Measurements from ENCODE around the gene TMEM94.
A peak's percentile ranks its signal among the peaks of the same experiment; 100 is the strongest.
"Not testable (repeated sequence)": the region's sequence is repeated elsewhere in the genome, so short reads cannot be mapped to it uniquely, and the experiment has no call there.

The TMEM94 gene

DNA sequence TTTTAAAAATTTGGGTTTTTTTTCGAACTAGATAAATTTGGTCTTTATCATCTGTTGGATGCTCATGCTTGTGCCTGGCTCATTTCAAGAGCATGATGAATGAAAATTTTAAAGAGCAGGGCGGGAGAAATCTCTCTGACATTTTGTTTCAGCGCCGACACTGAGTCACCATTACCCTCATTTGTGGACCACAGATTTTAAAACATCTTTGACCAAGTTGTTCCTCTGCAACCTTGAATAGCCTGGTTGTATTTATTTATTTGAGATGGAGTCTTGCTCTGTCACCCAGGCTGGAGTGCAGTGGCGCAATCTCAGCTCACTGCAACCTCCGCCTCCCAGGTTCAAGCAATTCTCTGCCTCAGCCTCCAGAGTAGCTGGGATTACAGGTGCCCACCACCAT, 22.0 kb upstream of the TMEM94 start:
- H3K9ac ChIP-seq (ENCODE audit: low read depth, low read length); H3K36me3 ChIP-seq (ENCODE audit: insufficient read depth, low read length); H3K4me1 ChIP-seq (ENCODE audit: insufficient read depth, low read length); H3K9me3 ChIP-seq (ENCODE audit: control insufficient read depth, insufficient read depth, low read length): not testable (repeated sequence)

- H3K4me1 ChIP-seq (ENCODE audit: insufficient read depth, low read length); H3K9me3 ChIP-seq (ENCODE audit: control insufficient read depth, insufficient read depth, low read length); H3K9ac ChIP-seq (ENCODE audit: low read depth, low read length); H3K36me3 ChIP-seq (ENCODE audit: insufficient read depth, low read length): not testable (repeated sequence)
Measured at GRCh38 chr17:75437404-75437803, 19.0 kb upstream of the TMEM94 start.

- peaks cover 1% of the 10 kb centered on the region; the same call in 1 of the 2 replicates for H3K4me1 ChIP-seq (ENCODE audit: insufficient read depth, low read length)
- no peaks in the 10 kb centered on the region for H3K36me3 ChIP-seq (ENCODE audit: insufficient read depth, low read length)
- no peaks in the 10 kb centered on the region for H3K9me3 ChIP-seq (ENCODE audit: control insufficient read depth, insufficient read depth, low read length)
- H3K9ac ChIP-seq (ENCODE audit: low read depth, low read length), result no peak overlapping the region
Measured at GRCh38 chr17:75439287-75439686, 17.1 kb upstream of the TMEM94 start.

DNA sequence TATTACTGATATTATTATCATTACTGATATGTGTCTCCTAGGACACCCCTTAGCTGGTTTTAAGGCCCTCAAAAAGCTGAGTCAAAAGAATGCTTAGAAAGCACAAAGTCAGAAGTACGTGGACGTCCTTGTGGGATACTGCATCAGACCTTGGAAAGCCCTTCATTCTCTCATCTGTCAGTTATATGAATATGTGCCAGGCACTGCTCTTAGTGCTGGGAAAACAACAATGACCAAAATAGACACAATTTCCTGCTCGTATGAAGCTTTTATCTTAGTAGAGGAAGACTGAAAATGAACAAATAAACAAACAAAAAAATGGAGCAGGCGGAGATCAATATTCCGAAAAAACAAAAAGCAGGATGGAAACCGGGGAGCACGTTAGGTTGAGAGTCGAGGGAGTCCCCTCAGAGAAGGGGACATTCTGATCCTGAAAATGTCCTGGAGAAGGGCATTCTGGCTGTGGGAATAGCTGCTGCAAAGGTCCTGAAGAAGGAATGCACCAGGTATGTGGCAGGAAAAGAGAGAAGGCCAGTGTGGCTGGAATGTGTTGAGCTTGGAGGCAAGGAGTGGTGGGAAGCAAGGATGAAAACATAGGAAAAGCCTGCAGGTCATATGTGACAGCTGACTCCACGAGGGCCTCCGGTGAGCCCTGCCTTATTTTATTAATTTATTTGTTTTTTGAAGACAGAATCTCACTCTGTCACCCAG, 15.5 kb upstream of the TMEM94 start:
- no peaks in the 10 kb centered on the region for H3K36me3 ChIP-seq (ENCODE audit: insufficient read depth, low read length)
- H3K9ac ChIP-seq (ENCODE audit: low read depth, low read length), result no peak overlapping the region
- H3K9me3 ChIP-seq (ENCODE audit: control insufficient read depth, insufficient read depth, low read length), result no peaks in the 10 kb centered on the region
- peaks cover 3% of the 10 kb centered on the region; the same call in 1 of the 2 replicates for H3K4me1 ChIP-seq (ENCODE audit: insufficient read depth, low read length)

DNA sequence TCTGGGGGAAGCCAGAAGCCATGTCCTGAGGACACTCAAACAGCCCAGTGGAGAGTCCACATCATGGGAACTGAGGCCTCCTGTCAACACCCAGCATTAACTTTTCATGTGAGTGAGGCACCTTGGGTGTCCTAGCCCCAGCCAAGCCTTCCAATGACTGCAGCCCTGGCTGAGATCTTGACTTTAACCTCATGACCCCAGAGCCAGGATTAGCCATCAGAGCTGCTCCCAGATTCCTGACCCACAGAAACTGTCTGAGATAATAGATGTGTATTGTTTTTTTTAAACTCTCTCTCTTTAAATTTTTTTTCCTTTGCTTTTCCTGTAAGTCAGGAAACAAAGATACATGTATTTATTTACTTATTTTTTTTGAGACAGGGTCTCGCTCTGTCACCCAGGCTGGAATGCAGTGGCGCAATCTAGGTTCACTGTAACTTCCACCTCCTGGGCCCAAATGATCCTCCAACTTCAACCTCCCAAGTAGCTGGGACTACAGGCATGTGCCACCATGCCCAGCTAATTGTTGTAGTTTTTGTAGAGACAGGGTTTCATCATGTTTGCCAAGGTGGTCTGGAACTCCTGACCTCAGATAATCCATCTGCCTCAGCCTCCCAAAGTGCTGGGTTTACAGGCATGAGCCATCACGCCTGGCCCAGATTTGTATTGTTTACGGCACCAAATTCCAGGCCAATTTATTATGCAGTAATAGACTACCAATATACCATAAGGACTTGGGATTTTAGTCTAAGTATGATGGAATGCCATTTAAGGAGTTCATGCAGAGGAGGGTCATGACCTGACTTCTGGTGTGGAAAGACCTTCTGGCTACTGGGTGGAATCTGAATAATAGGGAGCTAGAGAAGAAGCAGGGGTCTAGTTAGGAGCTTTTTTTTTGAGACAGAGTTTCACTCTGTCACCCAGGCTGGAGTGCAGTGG, 14.0 kb upstream of the TMEM94 start:
- Histone ChIP-seq H3K9me3 (ENCODE audit: control insufficient read depth, insufficient read depth, low read length) (no peaks in the 10 kb centered on the region), H3K36me3 (ENCODE audit: insufficient read depth, low read length) (no peaks in the 10 kb centered on the region), H3K4me1 (ENCODE audit: insufficient read depth, low read length) (peaks cover 3% of the 10 kb centered on the region; the same call in 1 of the 2 replicates), H3K9ac (ENCODE audit: low read depth, low read length) (no peak overlapping the region)

- no peaks in the 10 kb centered on the region for H3K9me3 ChIP-seq (ENCODE audit: control insufficient read depth, insufficient read depth, low read length)
- H3K36me3 ChIP-seq (ENCODE audit: insufficient read depth, low read length), result no peaks in the 10 kb centered on the region
- H3K4me1 ChIP-seq (ENCODE audit: insufficient read depth, low read length), result peaks cover 3% of the 10 kb centered on the region; the same call in 1 of the 2 replicates
- no peak overlapping the region for H3K9ac ChIP-seq (ENCODE audit: low read depth, low read length)
Measured at GRCh38 chr17:75445296-75445695, 11.1 kb upstream of the TMEM94 start.

DNA sequence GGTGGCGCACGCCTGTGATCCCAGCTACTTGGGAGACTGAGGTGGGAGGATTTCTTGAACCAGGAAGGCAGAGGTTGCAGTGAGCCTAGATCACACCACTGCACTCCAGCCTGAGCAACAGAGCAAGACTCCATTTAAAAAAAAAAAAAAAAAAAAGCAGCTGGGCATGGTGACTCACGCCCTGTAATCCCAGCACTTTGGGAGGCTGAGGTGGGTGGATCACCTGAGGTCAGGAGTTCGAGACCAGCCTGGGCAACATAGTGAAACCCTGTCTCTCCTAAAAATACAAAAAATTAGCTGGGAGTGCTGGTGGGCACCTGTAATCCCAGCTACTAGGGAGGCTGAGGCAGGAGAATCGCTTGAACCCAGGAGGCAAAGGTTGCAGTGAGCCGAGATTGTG, 10.5 kb upstream of the TMEM94 start:
- not testable (repeated sequence) for H3K9me3 ChIP-seq (ENCODE audit: control insufficient read depth, insufficient read depth, low read length); H3K4me1 ChIP-seq (ENCODE audit: insufficient read depth, low read length); H3K36me3 ChIP-seq (ENCODE audit: insufficient read depth, low read length); H3K9ac ChIP-seq (ENCODE audit: low read depth, low read length)

GRCh38 chr17:75447951-75448856, 8.2 kb upstream of the TMEM94 start:
- Histone ChIP-seq H3K9me3 (ENCODE audit: control insufficient read depth, insufficient read depth, low read length) (no peaks in the 10 kb centered on the region), H3K36me3 (ENCODE audit: insufficient read depth, low read length) (no peaks in the 10 kb centered on the region), H3K4me1 (ENCODE audit: insufficient read depth, low read length) (peaks cover 3% of the 10 kb centered on the region; the same call in 1 of the 2 replicates), H3K9ac (ENCODE audit: low read depth, low read length) (no peak overlapping the region)

DNA sequence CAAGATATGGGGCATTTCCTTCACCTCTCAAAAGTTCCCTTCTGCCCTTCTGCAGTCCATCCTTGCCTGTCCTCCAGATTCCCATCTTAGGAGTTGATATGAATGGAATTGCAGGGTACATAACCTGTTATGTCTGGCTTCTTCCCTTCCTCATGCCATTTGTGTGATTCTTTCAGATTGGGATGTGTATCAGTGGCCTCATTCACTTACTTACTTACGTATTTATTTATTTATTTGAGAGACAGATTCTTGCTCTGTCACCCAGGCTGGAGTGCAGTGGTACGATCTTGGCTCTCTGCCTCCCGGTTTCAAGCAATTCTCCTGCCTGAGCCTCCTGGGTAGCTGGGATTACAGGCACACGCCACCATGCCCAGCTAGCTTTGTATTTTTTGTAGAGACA, 6.2 kb upstream of the TMEM94 start:
- no peaks in the 10 kb centered on the region for H3K9me3 ChIP-seq (ENCODE audit: control insufficient read depth, insufficient read depth, low read length)
- no peaks in the 10 kb centered on the region for H3K36me3 ChIP-seq (ENCODE audit: insufficient read depth, low read length)
- H3K9ac ChIP-seq (ENCODE audit: low read depth, low read length), result no peak overlapping the region
- H3K4me1 ChIP-seq (ENCODE audit: insufficient read depth, low read length), result no peaks in the 10 kb centered on the region

GRCh38 chr17:75454193-75454592, 2.2 kb upstream of the TMEM94 start:
- Histone ChIP-seq H3K36me3 (ENCODE audit: insufficient read depth, low read length) (no peaks in the 10 kb centered on the region), H3K9ac (ENCODE audit: low read depth, low read length) (no peak overlapping the region), H3K9me3 (ENCODE audit: control insufficient read depth, insufficient read depth, low read length) (no peaks in the 10 kb centered on the region), H3K4me1 (ENCODE audit: insufficient read depth, low read length) (peaks cover 12% of the 10 kb centered on the region)

- H3K36me3 ChIP-seq (ENCODE audit: insufficient read depth, low read length); H3K9ac ChIP-seq (ENCODE audit: low read depth, low read length); H3K9me3 ChIP-seq (ENCODE audit: control insufficient read depth, insufficient read depth, low read length): not testable (repeated sequence)
- peaks cover 12% of the 10 kb centered on the region for H3K4me1 ChIP-seq (ENCODE audit: insufficient read depth, low read length)
Measured at GRCh38 chr17:75454672-75455071, 1.8 kb upstream of the TMEM94 start.

GRCh38 chr17:75456039-75456416, 407 bp upstream of the TMEM94 start:
- Histone ChIP-seq H3K36me3 (ENCODE audit: insufficient read depth, low read length) (no peaks in the 10 kb centered on the region), H3K9ac (ENCODE audit: low read depth, low read length) (peak overlapping the region; percentile 91), H3K9me3 (ENCODE audit: control insufficient read depth, insufficient read depth, low read length) (no peaks in the 10 kb centered on the region), H3K4me1 (ENCODE audit: insufficient read depth, low read length) (peaks cover 12% of the 10 kb centered on the region)

DNA sequence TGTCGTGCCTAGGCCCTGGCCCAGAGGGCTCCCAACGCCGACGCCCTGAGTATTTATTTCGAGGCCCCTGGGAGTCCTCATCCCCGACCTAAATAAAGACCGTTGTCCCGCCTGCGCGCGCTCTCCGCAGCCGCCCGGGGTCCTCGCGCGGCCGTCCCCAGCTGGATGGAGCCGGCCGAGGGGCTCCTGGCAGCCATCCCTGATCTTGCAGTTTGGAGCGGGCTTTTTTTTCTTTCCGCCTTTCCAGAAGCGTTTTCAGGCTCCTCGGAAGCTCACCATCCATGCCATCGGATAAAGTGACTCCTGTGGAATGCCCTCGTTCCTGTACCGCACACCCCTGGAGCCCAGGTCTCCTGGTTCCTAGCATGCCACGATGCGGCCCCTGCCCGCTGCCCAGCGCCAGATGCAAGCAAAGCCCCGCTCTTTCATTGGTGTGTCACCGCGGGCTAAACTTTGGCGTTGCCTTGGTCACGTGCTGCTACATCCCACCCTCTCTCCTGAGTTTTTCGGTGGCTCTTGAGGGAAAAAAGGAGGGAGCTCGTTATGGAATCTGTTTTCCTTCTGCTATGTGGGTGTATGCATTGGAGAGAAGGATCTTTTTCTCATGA, 716 bp downstream of the TMEM94 start:
- H3K4me1 ChIP-seq (ENCODE audit: insufficient read depth, low read length), result peaks cover 12% of the 10 kb centered on the region
- no peaks in the 10 kb centered on the region for H3K36me3 ChIP-seq (ENCODE audit: insufficient read depth, low read length)
- H3K9ac ChIP-seq (ENCODE audit: low read depth, low read length), result peak overlapping the region; percentile 91
- no peaks in the 10 kb centered on the region for H3K9me3 ChIP-seq (ENCODE audit: control insufficient read depth, insufficient read depth, low read length)

- H3K9ac ChIP-seq (ENCODE audit: low read depth, low read length), result no peak overlapping the region
- H3K36me3 ChIP-seq (ENCODE audit: insufficient read depth, low read length), result no peaks in the 10 kb centered on the region
- peaks cover 12% of the 10 kb centered on the region for H3K4me1 ChIP-seq (ENCODE audit: insufficient read depth, low read length)
- H3K9me3 ChIP-seq (ENCODE audit: control insufficient read depth, insufficient read depth, low read length), result no peaks in the 10 kb centered on the region
Measured at GRCh38 chr17:75459246-75459589, 2.8 kb downstream of the TMEM94 start.

Data from ES-I3 (cell line).